MV-4-11 (cell line): ENCODE results near the gene GPR146.
A peak's percentile ranks its signal among the peaks of the same experiment; 100 is the strongest.
"Not testable (repeated sequence)": the region's sequence is repeated elsewhere in the genome, so short reads cannot be mapped to it uniquely, and the experiment has no call there.

ENCODE experiments used
- DNase-seq: peaks from one replicate; lab custom pipeline; 2025; lab: John Stamatoyannopoulos, UW

The GPR146 gene

DNA sequence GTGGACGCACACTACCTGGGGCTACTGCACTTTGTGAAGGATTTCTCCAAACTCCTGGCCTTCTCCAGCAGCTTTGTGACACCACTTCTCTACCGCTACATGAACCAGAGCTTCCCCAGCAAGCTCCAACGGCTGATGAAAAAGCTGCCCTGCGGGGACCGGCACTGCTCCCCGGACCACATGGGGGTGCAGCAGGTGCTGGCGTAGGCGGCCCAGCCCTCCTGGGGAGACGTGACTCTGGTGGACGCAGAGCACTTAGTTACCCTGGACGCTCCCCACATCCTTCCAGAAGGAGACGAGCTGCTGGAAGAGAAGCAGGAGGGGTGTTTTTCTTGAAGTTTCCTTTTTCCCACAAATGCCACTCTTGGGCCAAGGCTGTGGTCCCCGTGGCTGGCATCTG, 14.0 kb downstream of the GPR146 start:
- DNase-seq: no peak

- no peak for DNase-seq
Measured at GRCh38 chr7:1058821-1059199, 14.5 kb downstream of the GPR146 start.

DNA sequence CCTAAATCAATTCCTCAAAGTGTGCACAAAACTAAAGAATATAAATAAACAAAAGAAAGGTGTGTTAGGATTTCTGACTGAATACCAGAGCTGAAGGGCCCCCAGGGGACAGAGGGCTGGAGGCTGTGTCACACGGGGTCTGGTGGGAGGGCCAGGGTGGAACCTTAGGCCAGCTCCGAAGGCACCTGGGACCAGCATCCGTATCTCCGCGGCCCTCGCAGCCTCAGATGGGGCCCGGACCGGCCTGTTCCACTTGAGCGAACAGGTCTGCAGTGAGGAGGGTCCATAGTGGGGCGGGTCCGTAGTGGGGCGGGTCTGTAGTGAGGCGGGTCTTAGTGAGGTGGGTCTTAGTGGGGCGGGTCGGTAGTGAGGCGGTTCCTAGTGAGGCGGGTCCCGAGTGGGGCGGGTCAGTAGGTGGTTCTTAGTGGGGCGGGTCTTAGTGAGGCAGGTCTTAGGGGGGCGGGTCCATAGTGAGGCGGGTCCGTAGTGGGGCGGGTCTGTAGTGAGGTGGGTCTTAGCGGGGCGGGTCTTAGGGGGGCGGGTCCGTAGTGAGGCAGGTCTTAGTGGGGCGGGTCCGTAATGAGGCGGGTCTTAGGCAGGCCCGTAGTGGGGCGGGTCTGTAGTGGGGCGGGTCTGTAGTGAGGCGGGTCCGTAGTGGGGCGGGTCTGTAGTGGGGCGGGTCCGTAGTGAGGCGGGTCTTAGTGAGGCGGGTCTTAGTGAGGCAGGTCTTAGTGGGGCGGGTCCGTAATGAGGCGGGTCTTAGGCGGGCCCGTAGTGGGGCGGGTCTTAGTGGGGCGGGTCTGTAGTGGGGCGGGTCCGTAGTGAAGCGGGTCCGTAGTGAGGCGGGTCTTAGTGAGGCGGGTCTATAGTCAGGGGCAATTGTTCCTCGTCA, 15.1 kb downstream of the GPR146 start:
- DNase-seq: no peak

GRCh38 chr7:1060315-1061072, 16.1 kb downstream of the GPR146 start:
- DNase-seq: peak; percentile 53

DNA sequence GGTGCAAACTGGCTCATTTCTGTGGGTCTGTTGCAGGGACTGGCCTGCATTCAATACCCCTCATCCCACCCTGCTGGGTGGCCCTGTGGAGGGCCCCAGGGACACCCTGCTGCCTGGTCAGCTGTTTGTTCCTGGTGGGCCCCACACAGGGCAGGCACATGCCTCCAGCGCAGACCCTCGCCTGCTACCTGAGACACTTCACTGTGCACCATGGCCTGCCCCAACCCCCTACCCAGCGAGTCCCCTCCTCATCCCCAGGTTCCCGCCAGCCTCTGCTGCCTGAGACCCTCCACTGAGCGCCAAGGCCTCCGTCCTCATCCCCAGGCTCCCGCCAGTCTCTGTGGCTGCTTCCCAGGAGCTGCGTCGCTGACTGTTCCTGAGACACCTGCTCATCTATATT, 16.8 kb downstream of the GPR146 start:
- no peak for DNase-seq

- DNase-seq: peak; percentile 84
Measured at GRCh38 chr7:1062296-1063294, 18.2 kb downstream of the GPR146 start.

DNA sequence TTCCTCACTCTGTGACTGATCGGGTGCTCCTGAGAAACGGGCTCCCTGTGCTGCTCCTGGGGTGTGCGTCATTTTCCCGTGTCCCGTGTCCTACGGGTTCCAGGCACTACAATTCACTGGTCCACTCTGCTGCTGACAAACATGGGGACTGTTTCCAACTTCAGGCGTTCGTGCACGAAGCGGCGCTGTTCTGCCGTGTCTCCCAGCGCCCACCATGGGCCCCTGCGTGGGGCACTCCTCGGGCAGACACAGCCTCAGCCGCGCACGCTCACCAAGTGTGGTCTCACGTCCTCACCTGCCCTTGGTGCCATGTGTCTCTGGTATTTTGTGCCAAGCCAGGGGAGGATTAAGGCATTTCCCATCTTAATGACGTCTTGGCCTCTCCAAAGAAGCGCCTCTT, 19.0 kb downstream of the GPR146 start:
- DNase-seq: no peak

- DNase-seq: no peak
Measured at GRCh38 chr7:1064581-1064980, 20.2 kb downstream of the GPR146 start.

DNA sequence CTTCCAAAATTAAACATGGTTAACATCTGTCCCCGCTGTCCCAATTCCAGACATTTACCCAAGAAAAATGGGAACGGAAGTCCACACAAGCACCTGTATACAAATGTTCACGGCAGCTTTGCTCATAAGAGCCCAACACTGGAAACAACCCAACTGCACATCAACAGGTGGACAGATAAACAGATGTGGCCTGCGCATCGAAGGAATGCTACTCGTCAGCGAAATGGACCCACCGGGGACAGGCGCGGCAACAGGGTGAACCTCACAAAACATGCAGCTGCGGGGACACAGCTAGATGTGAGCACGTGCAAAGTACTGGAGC, 20.9 kb downstream of the GPR146 start:
- DNase-seq: no peak

GRCh38 chr7:1065585-1066241, 21.4 kb downstream of the GPR146 start:
- DNase-seq: peak; percentile 66

- DNase-seq: no peak
Measured at GRCh38 chr7:1066242-1066588, 21.9 kb downstream of the GPR146 start.

- no peak for DNase-seq
Measured at GRCh38 chr7:1068013-1068412, 23.7 kb downstream of the GPR146 start.

DNA sequence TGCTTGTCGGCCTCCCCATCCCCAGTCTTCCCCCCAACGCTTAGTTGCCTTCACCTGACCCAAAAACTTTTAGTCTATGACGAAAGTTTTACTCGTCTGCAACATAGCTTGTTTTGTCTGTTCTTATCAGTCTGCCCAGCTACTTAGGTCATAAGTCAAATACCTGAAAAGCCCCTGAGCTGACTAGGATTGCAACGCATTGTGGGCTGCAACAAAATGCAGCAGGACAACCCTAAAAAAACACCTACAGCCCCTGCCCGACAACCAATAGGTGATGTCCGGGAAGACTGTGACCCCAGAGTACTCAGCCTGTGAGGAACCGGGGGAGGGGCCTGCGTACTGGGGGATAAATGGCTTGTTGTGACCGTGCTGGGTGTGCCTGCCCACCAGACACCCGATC, 24.3 kb downstream of the GPR146 start:
- DNase-seq: no peak

GRCh38 chr7:1070544-1071011, 26.2 kb downstream of the GPR146 start:
- DNase-seq: no peak

GRCh38 chr7:1071731-1072254, 27.4 kb downstream of the GPR146 start:
- no peak for DNase-seq

DNA sequence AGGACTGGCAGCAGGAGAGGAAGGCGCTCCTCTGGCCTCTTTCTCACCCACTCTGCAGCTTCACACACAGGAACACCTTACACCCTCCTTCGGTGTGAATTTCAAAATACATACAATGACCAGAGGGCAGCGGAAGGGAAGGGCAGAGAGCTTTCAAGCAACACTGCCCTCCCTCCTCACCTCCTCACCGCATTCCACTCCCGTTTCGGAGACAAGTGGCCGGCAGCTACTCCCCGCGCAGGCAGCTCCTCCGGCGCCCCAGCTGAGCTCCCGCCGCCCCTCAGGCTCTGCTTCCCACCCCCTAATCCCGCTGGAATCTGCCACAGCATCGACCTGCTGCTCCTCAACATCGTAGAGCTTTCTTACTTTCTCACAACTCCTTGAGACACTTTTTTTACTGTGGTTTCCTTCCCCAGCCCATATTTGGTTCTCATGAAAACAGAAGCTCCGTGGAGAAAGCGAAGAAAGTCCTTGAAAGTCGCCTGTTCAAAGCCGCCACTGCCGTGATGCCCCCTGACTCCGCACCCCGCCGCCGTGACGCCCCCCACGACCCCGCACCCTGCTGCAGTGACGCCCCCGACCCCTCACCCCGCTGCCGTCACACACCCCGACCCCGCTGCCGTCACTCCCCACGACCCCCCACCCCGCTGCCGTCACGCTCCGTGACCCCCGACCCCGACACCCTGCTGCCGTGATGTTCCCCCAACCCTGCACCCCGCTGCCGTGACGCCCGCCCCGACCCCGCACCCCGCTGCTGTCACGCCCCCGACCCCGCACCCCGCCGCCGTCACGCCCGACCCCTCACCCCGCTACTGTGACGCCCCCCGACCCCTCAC, 29.0 kb downstream of the GPR146 start:
- DNase-seq: no peak

DNA sequence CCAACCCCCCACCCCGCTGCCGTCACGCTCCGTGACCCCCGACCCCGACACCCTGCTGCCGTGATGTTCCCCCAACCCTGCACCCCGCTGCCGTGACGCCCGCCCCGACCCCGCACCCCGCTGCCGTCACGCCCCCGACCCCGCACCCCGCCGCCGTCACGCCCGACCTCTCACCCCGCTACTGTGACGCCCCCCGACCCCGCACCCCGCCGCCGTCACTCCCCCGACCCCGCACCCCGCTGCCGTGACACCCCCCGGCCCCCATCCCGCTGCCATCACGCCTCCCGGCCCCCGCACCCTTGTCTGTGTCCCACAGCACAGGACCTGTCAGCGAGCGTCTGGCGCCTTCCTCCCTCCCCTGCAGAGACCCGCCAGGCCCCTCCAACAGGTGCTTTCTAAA, 29.7 kb downstream of the GPR146 start:
- DNase-seq: not testable (repeated sequence)

DNA sequence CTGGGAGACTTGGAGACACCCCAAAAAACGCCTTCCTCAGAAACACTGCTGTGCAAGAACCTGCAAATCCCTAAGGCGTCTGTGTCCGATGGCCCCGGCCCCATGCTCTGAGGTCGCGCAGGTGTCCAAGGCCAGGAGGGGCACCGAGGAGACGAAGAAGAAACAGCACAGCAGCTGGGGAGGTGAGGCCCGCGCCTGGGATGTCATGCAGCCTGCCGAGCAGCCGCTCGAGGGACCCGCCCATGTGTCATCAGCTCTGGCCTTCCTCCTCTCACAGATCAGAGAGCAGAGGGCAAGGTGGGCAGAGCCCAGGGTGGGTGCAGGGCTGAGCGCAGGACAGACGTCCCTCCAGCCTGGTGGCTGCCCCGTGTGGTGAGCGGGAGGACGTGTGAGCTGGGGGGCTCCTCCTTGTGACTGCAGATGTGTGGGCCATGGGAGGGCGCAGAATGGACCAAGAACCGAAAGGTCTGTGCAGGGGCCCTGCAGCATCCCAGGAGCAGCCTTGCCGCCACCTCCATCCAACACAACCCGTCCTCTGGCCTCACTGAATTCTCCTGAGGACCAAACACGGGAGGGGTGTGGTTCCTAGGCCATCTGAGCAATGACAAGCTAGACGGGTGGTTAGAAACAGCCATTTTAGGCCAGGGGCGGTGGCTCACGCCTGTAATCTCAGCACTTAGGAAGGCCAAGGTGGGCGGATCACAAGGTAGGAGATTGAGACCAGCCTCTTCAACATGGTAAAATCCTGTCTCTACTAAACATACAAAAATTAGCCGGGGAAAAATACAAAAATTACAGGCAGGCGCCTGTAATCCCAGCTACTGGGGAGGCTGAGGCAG, 30.5 kb downstream of the GPR146 start:
- DNase-seq: no peak
